Measurements from ENCODE around the gene GFRA3.

The GFRA3 gene

DNA sequence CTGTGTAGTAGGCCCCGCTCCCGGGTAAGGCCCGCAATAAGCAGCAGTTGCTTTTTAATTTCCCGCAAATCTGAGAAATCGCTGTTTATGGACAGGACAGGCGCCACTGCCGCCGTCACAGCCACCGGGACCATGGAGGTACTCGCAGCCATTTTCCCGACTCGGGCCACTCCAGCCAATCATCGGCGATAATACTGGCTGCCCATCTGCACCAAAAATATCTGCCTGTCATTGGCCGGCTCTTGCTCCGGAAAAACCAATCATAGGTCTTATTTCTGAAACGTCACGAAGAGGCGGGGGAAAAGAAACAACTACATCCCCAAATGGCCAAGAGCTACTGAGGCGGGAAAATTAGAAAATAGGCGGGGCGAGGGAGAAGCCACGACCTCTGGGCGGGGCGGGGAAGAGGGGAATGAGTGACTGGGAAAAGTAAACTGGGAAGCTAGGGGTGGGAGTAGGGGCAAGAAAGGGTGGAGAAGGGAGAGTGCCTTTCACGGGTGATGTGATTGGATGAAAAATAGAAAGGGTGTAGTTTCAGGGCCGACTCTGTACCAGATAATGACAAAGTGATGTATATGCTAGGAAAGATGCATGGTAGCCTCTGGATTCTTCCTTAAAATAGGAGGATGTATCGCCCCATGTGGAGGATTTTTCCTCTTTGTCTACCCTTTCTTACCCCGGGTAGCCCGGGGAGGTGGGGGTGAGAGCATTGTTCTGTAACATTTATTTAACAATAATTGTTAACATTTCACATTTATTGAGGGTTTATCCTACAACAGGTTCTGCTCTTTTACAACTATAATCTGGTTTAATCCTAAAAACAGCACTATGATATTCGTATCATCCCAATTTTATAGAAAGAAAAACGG lies 61.0 kb downstream of the GFRA3 start, which contains the start of gene CDC23 (continued):
- TF ChIP-seq, protein P1, sequence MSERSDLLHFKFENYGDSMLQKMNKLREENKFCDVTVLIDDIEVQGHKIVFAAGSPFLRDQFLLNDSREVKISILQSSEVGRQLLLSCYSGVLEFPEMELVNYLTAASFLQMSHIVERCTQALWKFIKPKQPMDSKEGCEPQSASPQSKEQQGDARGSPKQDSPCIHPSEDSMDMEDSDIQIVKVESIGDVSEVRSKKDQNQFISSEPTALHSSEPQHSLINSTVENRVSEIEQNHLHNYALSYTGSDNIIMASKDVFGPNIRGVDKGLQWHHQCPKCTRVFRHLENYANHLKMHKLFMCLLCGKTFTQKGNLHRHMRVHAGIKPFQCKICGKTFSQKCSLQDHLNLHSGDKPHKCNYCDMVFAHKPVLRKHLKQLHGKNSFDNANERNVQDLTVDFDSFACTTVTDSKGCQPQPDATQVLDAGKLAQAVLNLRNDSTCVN (tag by site-specific recombination; optimal IDR thresholded peaks at IDR 0.05), result no peak
- TF ChIP-seq ZNF324 (tag by site-specific recombination; IDR thresholded peaks at IDR 0.05), result no peak
- TF ChIP-seq ZNF10 (tag by site-specific recombination; IDR thresholded peaks at IDR 0.05), result 0 out of 2 replicates have a peak, but pooled peaks have one; percentile 31
- TF ChIP-seq, protein P2, sequence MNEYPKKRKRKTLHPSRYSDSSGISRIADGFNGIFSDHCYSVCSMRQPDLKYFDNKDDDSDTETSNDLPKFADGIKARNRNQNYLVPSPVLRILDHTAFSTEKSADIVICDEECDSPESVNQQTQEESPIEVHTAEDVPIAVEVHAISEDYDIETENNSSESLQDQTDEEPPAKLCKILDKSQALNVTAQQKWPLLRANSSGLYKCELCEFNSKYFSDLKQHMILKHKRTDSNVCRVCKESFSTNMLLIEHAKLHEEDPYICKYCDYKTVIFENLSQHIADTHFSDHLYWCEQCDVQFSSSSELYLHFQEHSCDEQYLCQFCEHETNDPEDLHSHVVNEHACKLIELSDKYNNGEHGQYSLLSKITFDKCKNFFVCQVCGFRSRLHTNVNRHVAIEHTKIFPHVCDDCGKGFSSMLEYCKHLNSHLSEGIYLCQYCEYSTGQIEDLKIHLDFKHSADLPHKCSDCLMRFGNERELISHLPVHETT (tag by site-specific recombination; IDR thresholded peaks at IDR 0.05), result no peak
- TF ChIP-seq ZNF335 (tag by site-specific recombination; conservative IDR thresholded peaks at IDR 0.05), result peak; percentile 96
- TF ChIP-seq KLF9 (tag by site-specific recombination; IDR thresholded peaks at IDR 0.05; ENCODE audit: low read depth), result peak; percentile 51
- TF ChIP-seq ZNF223 (tag by site-specific recombination; IDR thresholded peaks at IDR 0.05), result no peak
- no peak for TF ChIP-seq ZNF157 (tag by site-specific recombination; IDR thresholded peaks at IDR 0.05)
- TF ChIP-seq, protein P3, sequence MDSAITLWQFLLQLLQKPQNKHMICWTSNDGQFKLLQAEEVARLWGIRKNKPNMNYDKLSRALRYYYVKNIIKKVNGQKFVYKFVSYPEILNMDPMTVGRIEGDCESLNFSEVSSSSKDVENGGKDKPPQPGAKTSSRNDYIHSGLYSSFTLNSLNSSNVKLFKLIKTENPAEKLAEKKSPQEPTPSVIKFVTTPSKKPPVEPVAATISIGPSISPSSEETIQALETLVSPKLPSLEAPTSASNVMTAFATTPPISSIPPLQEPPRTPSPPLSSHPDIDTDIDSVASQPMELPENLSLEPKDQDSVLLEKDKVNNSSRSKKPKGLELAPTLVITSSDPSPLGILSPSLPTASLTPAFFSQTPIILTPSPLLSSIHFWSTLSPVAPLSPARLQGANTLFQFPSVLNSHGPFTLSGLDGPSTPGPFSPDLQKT (IDR thresholded peaks at IDR 0.05; ENCODE audit: borderline replicate concordance, low read depth, low read length), result no peak
- TF ChIP-seq, protein P4, sequence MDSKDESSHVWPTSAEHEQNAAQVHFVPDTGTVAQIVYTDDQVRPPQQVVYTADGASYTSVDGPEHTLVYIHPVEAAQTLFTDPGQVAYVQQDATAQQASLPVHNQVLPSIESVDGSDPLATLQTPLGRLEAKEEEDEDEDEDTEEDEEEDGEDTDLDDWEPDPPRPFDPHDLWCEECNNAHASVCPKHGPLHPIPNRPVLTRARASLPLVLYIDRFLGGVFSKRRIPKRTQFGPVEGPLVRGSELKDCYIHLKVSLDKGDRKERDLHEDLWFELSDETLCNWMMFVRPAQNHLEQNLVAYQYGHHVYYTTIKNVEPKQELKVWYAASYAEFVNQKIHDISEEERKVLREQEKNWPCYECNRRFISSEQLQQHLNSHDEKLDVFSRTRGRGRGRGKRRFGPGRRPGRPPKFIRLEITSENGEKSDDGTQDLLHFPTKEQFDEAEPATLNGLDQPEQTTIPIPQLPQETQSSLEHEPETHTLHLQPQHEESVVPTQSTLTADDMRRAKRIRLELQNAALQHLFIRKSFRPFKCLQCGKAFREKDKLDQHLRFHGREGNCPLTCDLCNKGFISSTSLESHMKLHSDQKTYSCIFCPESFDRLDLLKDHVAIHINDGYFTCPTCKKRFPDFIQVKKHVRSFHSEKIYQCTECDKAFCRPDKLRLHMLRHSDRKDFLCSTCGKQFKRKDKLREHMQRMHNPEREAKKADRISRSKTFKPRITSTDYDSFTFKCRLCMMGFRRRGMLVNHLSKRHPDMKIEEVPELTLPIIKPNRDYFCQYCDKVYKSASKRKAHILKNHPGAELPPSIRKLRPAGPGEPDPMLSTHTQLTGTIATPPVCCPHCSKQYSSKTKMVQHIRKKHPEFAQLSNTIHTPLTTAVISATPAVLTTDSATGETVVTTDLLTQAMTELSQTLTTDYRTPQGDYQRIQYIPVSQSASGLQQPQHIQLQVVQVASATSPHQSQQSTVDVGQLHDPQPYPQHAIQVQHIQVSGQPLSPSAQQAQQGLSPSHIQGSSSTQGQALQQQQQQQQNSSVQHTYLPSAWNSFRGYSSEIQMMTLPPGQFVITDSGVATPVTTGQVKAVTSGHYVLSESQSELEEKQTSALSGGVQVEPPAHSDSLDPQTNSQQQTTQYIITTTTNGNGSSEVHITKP (tag by site-specific recombination; IDR thresholded peaks at IDR 0.05), result peak; percentile 99
- no peak for TF ChIP-seq ZNF585B (tag by site-specific recombination; IDR thresholded peaks at IDR 0.05)
- TF ChIP-seq ZXDB (tag by site-specific recombination; IDR thresholded peaks at IDR 0.05), result peak; percentile 68; the same call in 1 of the 2 replicates
- no peak for TF ChIP-seq SETDB1 (IDR thresholded peaks at IDR 0.05; ENCODE audit: insufficient read length, low read length)
- TF ChIP-seq ZNF292 (tag by site-specific recombination; IDR thresholded peaks at IDR 0.05; ENCODE audit: borderline replicate concordance, low read depth), result no peak
- TF ChIP-seq ZNF514 (tag by site-specific recombination; IDR thresholded peaks at IDR 0.05), result no peak
- TF ChIP-seq YY2 (tag by site-specific recombination; IDR thresholded peaks at IDR 0.05), result peak; percentile 93
- TF ChIP-seq, protein P5, sequence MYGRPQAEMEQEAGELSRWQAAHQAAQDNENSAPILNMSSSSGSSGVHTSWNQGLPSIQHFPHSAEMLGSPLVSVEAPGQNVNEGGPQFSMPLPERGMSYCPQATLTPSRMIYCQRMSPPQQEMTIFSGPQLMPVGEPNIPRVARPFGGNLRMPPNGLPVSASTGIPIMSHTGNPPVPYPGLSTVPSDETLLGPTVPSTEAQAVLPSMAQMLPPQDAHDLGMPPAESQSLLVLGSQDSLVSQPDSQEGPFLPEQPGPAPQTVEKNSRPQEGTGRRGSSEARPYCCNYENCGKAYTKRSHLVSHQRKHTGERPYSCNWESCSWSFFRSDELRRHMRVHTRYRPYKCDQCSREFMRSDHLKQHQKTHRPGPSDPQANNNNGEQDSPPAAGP (tag by site-specific recombination; IDR thresholded peaks at IDR 0.05), result no peak
- TF ChIP-seq ZNF791 (tag by site-specific recombination; IDR thresholded peaks at IDR 0.05), result no peak
- TF ChIP-seq, protein P6, sequence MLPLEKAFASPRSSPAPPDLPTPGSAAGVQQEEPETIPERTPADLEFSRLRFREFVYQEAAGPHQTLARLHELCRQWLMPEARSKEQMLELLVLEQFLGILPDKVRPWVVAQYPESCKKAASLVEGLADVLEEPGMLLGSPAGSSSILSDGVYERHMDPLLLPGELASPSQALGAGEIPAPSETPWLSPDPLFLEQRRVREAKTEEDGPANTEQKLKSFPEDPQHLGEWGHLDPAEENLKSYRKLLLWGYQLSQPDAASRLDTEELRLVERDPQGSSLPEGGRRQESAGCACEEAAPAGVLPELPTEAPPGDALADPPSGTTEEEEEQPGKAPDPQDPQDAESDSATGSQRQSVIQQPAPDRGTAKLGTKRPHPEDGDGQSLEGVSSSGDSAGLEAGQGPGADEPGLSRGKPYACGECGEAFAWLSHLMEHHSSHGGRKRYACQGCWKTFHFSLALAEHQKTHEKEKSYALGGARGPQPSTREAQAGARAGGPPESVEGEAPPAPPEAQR (tag by site-specific recombination; IDR thresholded peaks at IDR 0.05), result no peak
- peak; percentile 67; the same call in 1 of the 2 replicates for TF ChIP-seq ZBTB20 (tag by site-specific recombination; IDR thresholded peaks at IDR 0.05)
- no peak for TF ChIP-seq SALL2 (tag by site-specific recombination; IDR thresholded peaks at IDR 0.05; ENCODE audit: borderline replicate concordance)
- no peak for TF ChIP-seq ZNF221 (tag by site-specific recombination; IDR thresholded peaks at IDR 0.05; ENCODE audit: borderline replicate concordance)
- TF ChIP-seq ZNF830 (tag by site-specific recombination; IDR thresholded peaks at IDR 0.05; ENCODE audit: low read depth), result no peak
- peak; percentile 56; the same call in 1 of the 2 replicates for TF ChIP-seq ZNF558 (tag by site-specific recombination; IDR thresholded peaks at IDR 0.05)
- no peak for TF ChIP-seq OVOL3 (tag by site-specific recombination; IDR thresholded peaks at IDR 0.05)
- TF ChIP-seq ZNF132 (tag by site-specific recombination; IDR thresholded peaks at IDR 0.05; ENCODE audit: borderline replicate concordance), result no peak
- peak; percentile 93 for TF ChIP-seq KLF8 (tag by site-specific recombination; IDR thresholded peaks at IDR 0.05)
- TF ChIP-seq HOXA7 (CRISPR knock-in tag; IDR thresholded peaks at IDR 0.05; ENCODE audit: borderline replicate concordance), result no peak
- no peak for TF ChIP-seq ZNF707 (tag by site-specific recombination; IDR thresholded peaks at IDR 0.05)
- no peak for TF ChIP-seq ZNF768 (tag by site-specific recombination; IDR thresholded peaks at IDR 0.05)
- TF ChIP-seq ZNF24 (tag by site-specific recombination; IDR thresholded peaks at IDR 0.05), result peak; percentile 76

Measured in HEK293 (cell line).